ENCODE data around the gene SUSD1. TPM values are rescaled to one million over a fixed set of nuclear protein-coding genes. Genes with fewer than 3 reads are reported as not detected.
"Not testable (repeated sequence)": the region's sequence is repeated elsewhere in the genome, so short reads cannot be mapped to it uniquely, and the experiment has no call there.

Gene SUSD1
- total RNA-seq, 2 experiments from 2014 or later: 8.3 to 8.7 TPM

DNA sequence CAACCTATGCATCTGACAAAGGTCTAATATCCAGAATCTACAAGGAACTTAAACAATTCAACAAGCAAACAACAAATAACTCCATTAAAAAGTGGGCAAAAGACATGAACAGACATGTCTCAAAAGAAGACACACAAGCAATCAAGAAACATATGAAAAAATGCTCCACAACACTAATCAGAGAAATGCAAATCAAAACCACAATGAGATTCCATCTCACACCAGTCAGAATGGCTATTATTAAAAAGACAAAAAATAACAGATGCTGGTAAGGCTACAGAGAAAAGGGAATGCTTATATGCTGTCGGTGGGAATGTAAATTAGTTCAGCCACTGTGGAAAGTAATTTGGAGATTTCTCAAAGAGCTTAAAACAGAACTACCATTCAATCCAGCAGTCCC, 41.3 kb downstream of the SUSD1 start:
- DNase-seq; H3K27me3 Mint-ChIP-seq; POLR2A ChIA-PET; H3K27ac Mint-ChIP-seq; H3K4me1 Mint-ChIP-seq; H3K4me3 Mint-ChIP-seq; ATAC-seq (ENCODE audit: low read depth); H3K9me3 Mint-ChIP-seq: not testable (repeated sequence)
- H3K36me3 Mint-ChIP-seq: peaks cover 36% of the 10 kb centered on the region

GRCh38 chr9:112132356-112132755, 42.7 kb downstream of the SUSD1 start:
- Mint-ChIP-seq H3K36me3 (peaks cover 36% of the 10 kb centered on the region), H3K4me3 (no peak overlapping the region), H3K27ac (no peak overlapping the region), H3K9me3 (peaks cover 3% of the 10 kb centered on the region), H3K27me3 (no peaks in the 10 kb centered on the region), H3K4me1 (peaks cover 5% of the 10 kb centered on the region)
- no peak for DNase-seq
- POLR2A ChIA-PET: no interaction called here
- ATAC-seq (ENCODE audit: low read depth): no peak

DNA sequence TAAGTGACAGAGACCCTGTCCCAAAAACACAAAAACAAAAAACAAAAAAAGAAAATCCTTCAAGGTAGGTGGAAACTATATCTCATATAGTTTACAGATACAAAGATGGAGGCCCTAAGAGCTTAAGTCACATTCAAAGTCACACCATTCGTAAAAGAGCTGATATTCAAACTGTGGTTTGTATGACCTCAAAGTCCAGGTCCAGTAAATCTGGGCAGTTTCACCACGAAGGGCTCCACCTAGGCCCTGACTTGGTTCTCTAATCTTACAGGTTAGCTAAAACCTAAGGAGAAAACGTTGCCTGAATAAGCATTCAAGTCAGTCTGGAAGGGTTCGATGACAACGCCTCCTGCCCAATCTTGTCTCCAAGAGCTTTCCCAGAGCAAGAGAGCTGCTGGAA, 44.1 kb downstream of the SUSD1 start:
- H3K4me3 Mint-ChIP-seq: no peak overlapping the region
- H3K9me3 Mint-ChIP-seq: peaks cover 3% of the 10 kb centered on the region
- ATAC-seq (ENCODE audit: low read depth): no peak
- H3K36me3 Mint-ChIP-seq: peaks cover 31% of the 10 kb centered on the region
- no peak overlapping the region for H3K27ac Mint-ChIP-seq
- POLR2A ChIA-PET: no interaction called here
- peaks cover 5% of the 10 kb centered on the region for H3K4me1 Mint-ChIP-seq
- no peak for DNase-seq
- H3K27me3 Mint-ChIP-seq: no peaks in the 10 kb centered on the region

DNA sequence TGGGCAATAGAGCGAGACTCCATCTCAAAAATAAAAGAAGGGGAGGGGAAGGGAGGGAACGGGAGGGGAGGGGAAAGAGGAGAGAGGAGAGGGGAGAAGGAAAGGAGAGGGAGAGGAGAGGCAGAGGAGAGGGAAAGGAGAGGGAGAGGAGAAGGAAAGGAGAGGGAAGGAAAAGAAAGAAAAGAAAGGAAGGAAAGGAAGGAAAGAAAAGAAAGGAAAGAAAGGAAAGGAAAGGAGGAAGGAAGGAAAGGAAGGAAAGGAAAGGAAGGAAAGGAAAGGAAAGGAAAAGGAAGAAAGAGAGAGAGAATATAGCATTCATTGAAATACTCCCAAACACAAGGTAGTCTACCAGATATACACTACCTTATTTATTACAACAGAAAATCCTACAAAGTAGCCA, 44.8 kb downstream of the SUSD1 start:
- no peak overlapping the region for H3K4me3 Mint-ChIP-seq
- ATAC-seq (ENCODE audit: low read depth) (no peak), DNase-seq (no peak)
- peaks cover 6% of the 10 kb centered on the region for H3K4me1 Mint-ChIP-seq
- H3K9me3 Mint-ChIP-seq: peaks cover 3% of the 10 kb centered on the region
- H3K27me3 Mint-ChIP-seq: no peaks in the 10 kb centered on the region
- POLR2A ChIA-PET: no interaction called here
- H3K27ac Mint-ChIP-seq: no peak overlapping the region
- H3K36me3 Mint-ChIP-seq: peaks cover 28% of the 10 kb centered on the region

GRCh38 chr9:112129246-112129645, 45.9 kb downstream of the SUSD1 start:
- peaks cover 3% of the 10 kb centered on the region for H3K9me3 Mint-ChIP-seq
- ATAC-seq (ENCODE audit: low read depth) (no peak), DNase-seq (no peak)
- no peak overlapping the region for H3K27ac Mint-ChIP-seq
- H3K4me1 Mint-ChIP-seq: peaks cover 6% of the 10 kb centered on the region
- H3K36me3 Mint-ChIP-seq: peaks cover 26% of the 10 kb centered on the region
- POLR2A ChIA-PET: no interaction called here
- H3K4me3 Mint-ChIP-seq: no peak overlapping the region
- H3K27me3 Mint-ChIP-seq: no peaks in the 10 kb centered on the region

DNA sequence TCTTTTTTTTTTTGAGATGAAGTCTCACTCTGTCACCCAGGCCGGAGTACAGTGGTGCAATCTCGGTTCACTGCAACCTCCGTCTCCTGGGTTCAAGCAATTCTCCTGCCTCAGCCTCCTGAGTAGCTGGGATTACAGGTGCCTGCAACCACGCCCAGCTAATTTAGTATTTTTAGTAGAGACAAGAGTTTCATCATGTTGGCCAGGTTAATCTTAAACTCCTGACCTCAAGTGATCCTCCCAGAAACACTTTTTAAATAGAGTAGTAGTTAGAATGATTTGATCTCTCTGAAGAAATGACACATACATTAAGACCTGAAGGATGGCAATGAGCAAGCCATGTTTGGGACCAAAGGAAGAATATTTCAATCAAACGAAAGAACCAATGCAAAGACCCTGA, 46.7 kb downstream of the SUSD1 start:
- H3K4me3 Mint-ChIP-seq; ATAC-seq (ENCODE audit: low read depth); POLR2A ChIA-PET; H3K9me3 Mint-ChIP-seq; H3K4me1 Mint-ChIP-seq; H3K27me3 Mint-ChIP-seq; DNase-seq; H3K27ac Mint-ChIP-seq: not testable (repeated sequence)
- H3K36me3 Mint-ChIP-seq: peaks cover 19% of the 10 kb centered on the region

DNA sequence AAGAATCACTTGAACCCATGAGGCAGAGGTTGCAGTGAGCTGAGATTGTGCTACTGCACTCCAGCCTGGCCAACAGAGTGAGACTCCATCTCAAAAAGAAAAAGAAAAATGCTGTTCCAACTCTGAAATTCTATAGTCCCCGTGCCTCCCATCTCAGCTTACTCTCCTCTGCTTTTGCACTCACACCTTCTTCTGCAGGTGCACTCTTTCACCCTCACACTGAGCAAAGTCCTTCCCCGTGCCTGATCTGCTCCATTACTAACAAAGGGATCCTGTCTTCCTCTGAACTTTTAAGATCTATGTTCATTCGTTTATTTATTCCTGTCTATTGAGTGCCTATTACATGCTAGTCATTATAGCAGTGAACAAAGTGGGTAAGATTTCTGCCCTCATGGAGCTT, 47.8 kb downstream of the SUSD1 start:
- Mint-ChIP-seq H3K4me3 (no peak overlapping the region), H3K4me1 (peaks cover 6% of the 10 kb centered on the region), H3K27ac (no peak overlapping the region), H3K36me3 (peaks cover 22% of the 10 kb centered on the region), H3K9me3 (peaks cover 1% of the 10 kb centered on the region), H3K27me3 (no peaks in the 10 kb centered on the region)
- POLR2A ChIA-PET: no interaction called here
- ATAC-seq (ENCODE audit: low read depth) (no peak), DNase-seq (no peak)

DNA sequence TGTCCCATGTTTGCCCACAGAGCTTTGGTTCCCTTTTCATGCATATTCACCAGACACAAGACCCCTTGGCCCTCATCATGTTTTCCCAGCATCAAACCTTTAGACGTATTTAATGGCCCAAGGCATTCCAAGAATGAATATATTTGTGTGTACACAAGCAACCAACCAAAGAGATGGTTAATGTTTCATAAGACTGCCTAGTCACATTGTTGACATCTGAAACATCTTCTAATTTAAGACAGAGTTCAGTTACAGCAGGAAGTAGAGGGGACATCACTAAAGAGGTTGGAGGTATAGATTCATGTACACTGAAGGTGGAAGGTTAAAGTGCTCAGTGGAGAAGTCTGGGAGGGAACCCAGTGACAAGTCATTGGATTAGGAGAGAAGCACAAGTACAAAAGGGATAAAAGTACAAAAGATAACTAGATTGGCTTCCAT, 49.1 kb downstream of the SUSD1 start:
- Mint-ChIP-seq H3K36me3 (peaks cover 24% of the 10 kb centered on the region), H3K4me1 (peaks cover 6% of the 10 kb centered on the region), H3K4me3 (no peak overlapping the region), H3K27me3 (no peaks in the 10 kb centered on the region), H3K27ac (no peak overlapping the region), H3K9me3 (peaks cover 1% of the 10 kb centered on the region)
- POLR2A ChIA-PET: no interaction called here
- no peak for DNase-seq
- ATAC-seq (ENCODE audit: low read depth): no peak

GRCh38 chr9:112124156-112124555, 50.9 kb downstream of the SUSD1 start:
- no peaks in the 10 kb centered on the region for H3K27me3 Mint-ChIP-seq
- DNase-seq (no peak), ATAC-seq (ENCODE audit: low read depth) (no peak)
- POLR2A ChIA-PET: no interaction called here
- no peak overlapping the region for H3K27ac Mint-ChIP-seq
- peaks cover 8% of the 10 kb centered on the region for H3K4me1 Mint-ChIP-seq
- peaks cover 26% of the 10 kb centered on the region for H3K36me3 Mint-ChIP-seq
- H3K4me3 Mint-ChIP-seq: no peak overlapping the region
- peaks cover 1% of the 10 kb centered on the region for H3K9me3 Mint-ChIP-seq

DNA sequence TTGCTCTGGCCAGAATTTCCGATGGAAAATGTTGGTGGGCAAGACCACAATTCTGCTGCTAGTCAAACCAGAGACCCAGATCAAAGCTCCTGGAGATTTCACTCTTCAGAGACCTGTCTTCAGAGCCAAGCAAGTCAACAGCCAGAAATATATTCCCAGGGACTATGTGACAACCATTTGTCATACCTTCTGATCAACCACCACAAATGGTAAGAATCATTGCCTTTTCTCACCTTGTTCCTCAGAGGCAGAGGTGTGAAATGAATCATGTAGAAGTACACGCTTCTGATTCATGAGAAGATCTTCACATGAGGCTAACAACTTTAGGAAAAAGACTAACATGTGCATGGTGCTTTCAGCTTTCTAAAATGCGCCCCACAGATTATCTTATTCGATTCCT, 53.5 kb downstream of the SUSD1 start:
- POLR2A ChIA-PET: no interaction called here
- DNase-seq (no peak), ATAC-seq (ENCODE audit: low read depth) (no peak)
- Mint-ChIP-seq H3K4me3 (no peak overlapping the region), H3K4me1 (peaks cover 8% of the 10 kb centered on the region), H3K36me3 (peaks cover 30% of the 10 kb centered on the region), H3K27me3 (no peaks in the 10 kb centered on the region), H3K9me3 (peaks cover 1% of the 10 kb centered on the region), H3K27ac (no peak overlapping the region)

DNA sequence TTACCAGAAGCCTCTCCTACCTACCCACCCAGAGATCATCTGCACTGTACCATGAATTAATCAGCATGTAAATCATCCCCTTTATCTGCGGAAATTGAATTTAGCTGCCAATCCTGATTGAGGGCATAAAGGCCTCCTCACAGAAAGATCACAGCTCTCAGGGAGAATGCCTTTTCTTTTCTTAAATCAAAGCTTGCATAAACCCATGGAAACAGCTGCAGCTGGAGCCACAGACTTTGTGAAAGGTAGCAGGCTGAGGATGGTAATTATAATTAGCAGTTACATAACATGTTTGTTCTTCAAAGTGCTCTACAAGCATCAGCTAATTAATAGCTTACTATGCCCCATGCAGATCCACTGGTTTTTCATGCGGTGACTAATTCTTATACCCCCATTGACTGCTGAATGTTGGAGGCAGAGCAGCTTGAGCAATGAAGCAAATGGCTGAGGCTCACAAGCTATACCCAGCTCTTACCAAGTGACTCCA, 54.6 kb downstream of the SUSD1 start:
- H3K27me3 Mint-ChIP-seq: no peaks in the 10 kb centered on the region
- POLR2A ChIA-PET: no interaction called here
- no peak for DNase-seq
- H3K4me3 Mint-ChIP-seq: no peak overlapping the region
- no peak for ATAC-seq (ENCODE audit: low read depth)
- H3K36me3 Mint-ChIP-seq: peaks cover 27% of the 10 kb centered on the region
- H3K9me3 Mint-ChIP-seq: peaks cover 1% of the 10 kb centered on the region
- no peak overlapping the region for H3K27ac Mint-ChIP-seq
- H3K4me1 Mint-ChIP-seq: peaks cover 7% of the 10 kb centered on the region

DNA sequence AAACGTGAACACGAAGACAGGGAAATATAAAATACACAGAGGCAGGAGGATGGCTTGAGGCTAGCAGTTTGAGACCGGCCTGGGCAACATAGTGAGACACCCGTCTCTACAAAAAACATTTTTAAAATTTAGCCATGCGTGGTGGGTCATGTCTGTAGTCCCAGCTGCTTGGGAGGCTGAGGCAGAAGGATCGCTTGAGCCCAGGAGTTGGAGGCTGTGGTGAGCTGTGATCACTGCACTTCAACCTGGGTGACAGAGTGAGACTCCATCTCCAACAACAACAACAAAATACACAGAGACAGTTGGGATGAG, 55.1 kb downstream of the SUSD1 start:
- no peak for DNase-seq
- ATAC-seq (ENCODE audit: low read depth): no peak
- Mint-ChIP-seq H3K4me1 (peaks cover 7% of the 10 kb centered on the region), H3K27ac (no peak overlapping the region), H3K4me3 (no peak overlapping the region), H3K9me3 (peaks cover 1% of the 10 kb centered on the region), H3K36me3 (peaks cover 27% of the 10 kb centered on the region), H3K27me3 (no peaks in the 10 kb centered on the region)
- POLR2A ChIA-PET: no interaction called here

DNA sequence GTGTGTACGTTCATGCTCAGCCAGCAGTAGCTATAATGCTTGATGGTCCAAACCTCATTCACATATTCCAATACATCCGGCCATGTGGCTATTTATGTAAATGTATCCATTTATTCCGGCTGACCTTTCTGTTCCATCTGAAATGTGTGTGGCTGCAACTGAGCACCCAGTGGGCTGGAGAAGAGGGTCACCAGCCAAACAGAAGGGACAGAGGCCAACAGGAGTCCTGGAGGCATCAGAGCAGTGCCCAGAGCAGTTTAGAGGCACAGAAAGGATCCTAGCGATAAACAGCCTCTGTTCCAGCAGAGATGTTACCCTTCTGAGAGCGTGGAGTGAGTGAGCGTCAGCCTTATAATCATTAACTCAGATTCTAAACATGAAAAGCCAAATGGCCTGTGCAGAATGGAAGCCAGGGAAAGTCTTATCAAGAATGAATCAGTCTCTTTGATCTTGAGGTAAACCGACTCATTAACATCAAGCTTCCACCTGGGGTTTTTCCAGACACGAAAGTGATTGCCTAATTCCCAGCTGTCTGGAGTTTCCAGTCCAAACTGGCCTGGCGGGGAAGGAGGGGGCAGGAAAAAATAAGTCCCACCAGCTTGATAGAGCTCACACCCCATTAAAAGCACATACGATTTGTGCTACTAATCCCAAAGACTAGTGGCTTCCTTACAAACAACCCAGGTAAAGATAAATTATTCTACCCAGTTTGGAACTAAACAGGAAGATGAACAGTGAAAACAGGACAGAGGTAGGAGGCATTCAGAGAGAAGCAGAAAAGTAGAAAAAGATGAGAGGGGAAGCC, 55.7 kb downstream of the SUSD1 start:
- Mint-ChIP-seq H3K27ac (no peak overlapping the region), H3K36me3 (peaks cover 27% of the 10 kb centered on the region), H3K9me3 (peaks cover 1% of the 10 kb centered on the region), H3K4me1 (peaks cover 7% of the 10 kb centered on the region), H3K4me3 (no peak overlapping the region), H3K27me3 (no peaks in the 10 kb centered on the region)
- POLR2A ChIA-PET: no interaction called here
- no peak for DNase-seq
- no peak for ATAC-seq (ENCODE audit: low read depth)

- DNase-seq (no peak), ATAC-seq (ENCODE audit: low read depth) (no peak)
- Mint-ChIP-seq H3K27me3 (no peaks in the 10 kb centered on the region), H3K36me3 (peaks cover 22% of the 10 kb centered on the region), H3K4me1 (peaks cover 7% of the 10 kb centered on the region), H3K9me3 (peaks cover 1% of the 10 kb centered on the region), H3K27ac (no peak overlapping the region), H3K4me3 (no peak overlapping the region)
- POLR2A ChIA-PET: interaction anchor here (0.6 kb wide), 1 partner anchor 20 kb away, joined by 3 read pairs; no protein-coding TSS in a partner anchor
Measured at GRCh38 chr9:112118009-112118408, 57.1 kb downstream of the SUSD1 start.

Measured in activated naive CD8-positive, alpha-beta T cell treated with anti-CD3 and anti-CD28 coated beads, Interleukin-2, amount 10 ng/mL, durations not matched to agents 7 days and 5 days (primary cell).